ENCODE data around the gene DAPK2. TPM values are rescaled to one million over a fixed set of nuclear protein-coding genes. Genes with fewer than 3 reads are reported as not detected.

The DAPK2 gene
- total and polyA plus RNA-seq, 2 of the 13 experiments (the other 11 are each of a cell fraction or from before 2014, with no cell fraction given), result 0.33 to 0.63 TPM

GRCh38 chr15:64051093-64051402 lies 4.8 kb upstream of the DAPK2 start:
- intact Hi-C loops (cut with micrococcal nuclease; ENCODE audit: unreplicated experiment), result no loop called here
- CTCF ChIA-PET (ENCODE audit: low intra/inter-chr PET ratio, low total read pairs), result no interaction called here

More at GRCh38 chr15:64051093-64051402, 4.8 kb upstream of the DAPK2 start:
- WGBS (ENCODE audit: low lambda C conversion rate), result 78% methylated on average over 2 of the region's 2 CpGs
- H3K4me3 ChIP-seq (replicated peaks in 1 of 3; ENCODE audit: insufficient read depth in 1 of 3, low read depth in 2 of 3, low read length in 3 of 3), result no peak overlapping the region
- H3K36me3 ChIP-seq (replicated peaks in 1 of 2; ENCODE audit: control insufficient read depth in 1 of 2, insufficient read depth in 2 of 2, low read length in 2 of 2), result no peaks in the 10 kb centered on the region
- H3K4me2 ChIP-seq (ENCODE audit: low read depth, low read length), result 0 out of 2 replicates have a peak overlapping the region, but pooled peaks have one; percentile 21
- DNase-seq (ENCODE audit: low spot score) (no peak), FAIRE-seq (no peak), ATAC-seq (no peak)
- peaks cover 2 to 21% of the 10 kb centered on the region in 2 experiments; a peak in 4 of 5 replicates for H3K27me3 ChIP-seq (ENCODE audit: control insufficient read depth in 1 of 2, insufficient read depth in 2 of 2, low read length in 2 of 2)
- POLR2A ChIA-PET, result interaction anchor here (1.0 kb wide), 1 partner anchor 42 kb away, joined by 4 read pairs; the partner anchor contains the start of gene CIAO2A
- in situ Hi-C loops (cut with HindIII; ENCODE audit: extremely low pct_ligation_motif_present, low pct_unique_long_range_greater_than_20kb), result loop anchor here (5.0 kb wide), 1 partner anchor 104 kb away; no protein-coding TSS in a partner anchor
- BruUV-seq (replicated peaks), result no TSS peak
- H3K79me2 ChIP-seq (ENCODE audit: insufficient read depth, low read length), result no peaks in the 10 kb centered on the region
- H3K4me1 ChIP-seq (ENCODE audit: insufficient read depth, low read length), result peaks cover 40% of the 10 kb centered on the region
- H3K27ac ChIP-seq (ENCODE audit: extremely low read length, insufficient read depth, low read length), result no peak overlapping the region
- H2AFZ ChIP-seq (ENCODE audit: low read length), result no peak overlapping the region
- TF ChIP-seq ZNF629 (CRISPR knock-in tag; conservative IDR thresholded peaks at IDR 0.05), result peak; percentile 66
- no peak for TF ChIP-seq SPEN (CRISPR knock-in tag; IDR thresholded peaks at IDR 0.05; ENCODE audit: low read depth)
- TF ChIP-seq RFX3 (CRISPR knock-in tag; IDR thresholded peaks at IDR 0.05), result no peak
- TF ChIP-seq ZBTB4 (CRISPR knock-in tag; IDR thresholded peaks at IDR 0.05; ENCODE audit: borderline replicate concordance), result no peak
- no peaks in the 10 kb centered on the region for H3K9me3 ChIP-seq (ENCODE audit: low read length)
- no peaks in the 10 kb centered on the region for H4K20me1 ChIP-seq (ENCODE audit: insufficient read depth, low read length)
- no peak overlapping the region for H3K9ac ChIP-seq (ENCODE audit: insufficient read depth, low read depth, low read length)

Data from HepG2 (cell line).